Measurements from ENCODE around the gene ITPRID1. TPM values are rescaled to one million over a fixed set of nuclear protein-coding genes. Genes with fewer than 3 reads are reported as not detected.
"Not testable (repeated sequence)": the region's sequence is repeated elsewhere in the genome, so short reads cannot be mapped to it uniquely, and the experiment has no call there.

Gene ITPRID1
- total and polyA plus RNA-seq, 2 of the 8 experiments (the other 6 are each of a cell fraction or from before 2014, with no cell fraction given), result 0.09 to 0.47 TPM

DNA sequence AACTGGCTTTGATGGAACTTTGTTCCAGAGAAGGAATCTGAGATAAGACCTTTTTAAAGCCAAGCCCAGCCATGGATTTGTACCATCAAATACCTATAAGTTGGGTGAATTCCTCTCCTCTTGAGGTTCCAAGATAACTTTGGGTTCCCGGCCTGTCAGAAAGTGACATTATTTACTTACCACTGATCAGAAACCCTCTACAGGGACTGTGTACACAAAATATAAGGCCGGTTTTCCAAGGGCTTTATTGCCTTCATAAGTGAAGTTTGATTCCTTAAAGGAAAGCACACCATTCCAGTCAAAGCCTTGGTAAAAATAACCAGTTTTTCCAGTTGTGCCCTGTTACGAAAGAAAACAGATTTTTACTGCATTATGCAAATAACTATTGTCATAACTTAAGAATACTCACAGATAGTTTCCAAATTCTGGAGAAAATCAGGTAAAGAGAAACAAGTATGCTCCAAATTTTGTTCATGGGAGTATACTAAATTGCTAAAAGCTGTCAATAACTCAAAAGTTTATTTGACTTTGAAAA lies 26.8 kb downstream of the ITPRID1 start:
- POLR2A ChIA-PET (ENCODE audit: partially characterized antibody); H2BK15ac ChIP-seq (ENCODE audit: low read length); H4K91ac ChIP-seq (replicated peaks; ENCODE audit: insufficient read length, low read length); H3K18ac ChIP-seq (ENCODE audit: extremely low read depth, low read length); H3K79me1 ChIP-seq (ENCODE audit: low read depth, low read length); H3K4ac ChIP-seq (replicated peaks; ENCODE audit: insufficient read length, low read depth, low read length); H3K4me1 ChIP-seq (replicated peaks in 1 of 4; ENCODE audit: control insufficient read depth in 3 of 4, insufficient read depth in 4 of 4, low read length in 3 of 4); H3K9ac ChIP-seq (replicated peaks in 1 of 4; ENCODE audit: extremely low read depth in 1 of 4, low read depth in 3 of 4, low read length in 3 of 4); H2AK5ac ChIP-seq (ENCODE audit: low read depth, low read length); H2BK20ac ChIP-seq (ENCODE audit: low read length); H3K23me2 ChIP-seq (ENCODE audit: low read depth, low read length); H3K4me2 ChIP-seq (ENCODE audit: insufficient read depth in 1 of 2, low read depth in 2 of 2, low read length in 2 of 2); H3K27ac ChIP-seq (ENCODE audit: low read depth, low read length); DNase-seq (ENCODE audit: low read depth in 1 of 2, low spot score in 2 of 2); H4K8ac ChIP-seq (ENCODE audit: extremely low read depth, insufficient read depth, low read length); H3K23ac ChIP-seq (ENCODE audit: insufficient read length); H3K36me3 ChIP-seq (ENCODE audit: control insufficient read depth in 2 of 4, insufficient read depth in 4 of 4, low read length in 3 of 4); H3K4me3 ChIP-seq (ENCODE audit: extremely low read depth in 1 of 4, insufficient read depth in 2 of 4, low read depth in 3 of 4, low read length in 4 of 4); H2BK120ac ChIP-seq (replicated peaks; ENCODE audit: low read depth, low read length); H3K14ac ChIP-seq (ENCODE audit: insufficient read length); H3K56ac ChIP-seq (replicated peaks; ENCODE audit: insufficient read length, low read depth, low read length); H3K9me3 ChIP-seq (ENCODE audit: insufficient read depth in 2 of 2, low read depth in 1 of 2, low read length in 1 of 2); CTCF ChIA-PET (ENCODE audit: partially characterized antibody); H4K5ac ChIP-seq (ENCODE audit: insufficient read length, low read depth, low read length); H2AFZ ChIP-seq (ENCODE audit: low read length); H2BK5ac ChIP-seq (ENCODE audit: low read depth, low read length); FAIRE-seq; H2BK12ac ChIP-seq (ENCODE audit: low read depth, low read length); H3K27me3 ChIP-seq (replicated peaks in 1 of 4; ENCODE audit: control insufficient read depth in 3 of 4, extremely low read depth in 1 of 4, insufficient read depth in 3 of 4, low read length in 3 of 4); H4K20me1 ChIP-seq (replicated peaks in 1 of 2; ENCODE audit: control insufficient read depth in 1 of 2, insufficient read depth in 2 of 2, low read length in 2 of 2); H3K79me2 ChIP-seq (ENCODE audit: control insufficient read depth in 1 of 2, insufficient read depth in 2 of 2, low read length in 2 of 2): not testable (repeated sequence)
- 63% methylated on average over 3 of the region's 3 CpGs; no CpG with 5 or more reads in 1 of the 2 experiments for WGBS, 2 experiments (ENCODE audit: extremely low coverage in 1 of 2, insufficient coverage in 1 of 2, insufficient read length in 1 of 2, insufficient replicate concordance in 2 of 2, low coverage in 1 of 2, low lambda C conversion rate in 2 of 2, missing lambda C conversion rate in 1 of 2)
